ENCODE measurements around the gene OR51D1. TPM values are rescaled to one million over a fixed set of nuclear protein-coding genes. Genes with fewer than 3 reads are reported as not detected.

OR51D1 gene
- total and polyA plus RNA-seq, 7 donors = not detected

DNA sequence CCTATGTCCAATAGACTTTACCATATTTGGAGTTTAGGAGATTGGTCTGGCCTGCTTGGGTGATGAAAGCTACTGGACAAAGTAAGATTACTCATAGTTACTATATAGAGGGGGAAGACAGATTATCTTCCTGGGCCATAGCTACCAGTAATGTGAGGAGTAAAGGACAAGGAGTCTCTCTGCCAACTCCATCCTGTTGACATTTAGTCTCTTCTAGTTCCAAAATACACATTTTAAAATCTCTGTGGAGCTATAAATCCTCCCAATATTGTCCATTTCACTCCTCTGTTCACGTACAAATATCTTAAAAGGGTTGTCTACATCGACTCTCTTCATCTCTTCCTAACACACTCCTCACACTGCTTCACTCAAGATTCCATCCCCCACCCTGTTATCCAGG, 1.1 kb upstream of the OR51D1 start:
- intact Hi-C loops (cut with DNase I) = loop anchor here (1.0 to 5.0 kb wide), 2 partner anchors 190 to 371 kb away; no protein-coding TSS in a partner anchor
- WGBS, 2 donors = 56 to 82% methylated on average over 2 of the region's 2 CpGs

DNA sequence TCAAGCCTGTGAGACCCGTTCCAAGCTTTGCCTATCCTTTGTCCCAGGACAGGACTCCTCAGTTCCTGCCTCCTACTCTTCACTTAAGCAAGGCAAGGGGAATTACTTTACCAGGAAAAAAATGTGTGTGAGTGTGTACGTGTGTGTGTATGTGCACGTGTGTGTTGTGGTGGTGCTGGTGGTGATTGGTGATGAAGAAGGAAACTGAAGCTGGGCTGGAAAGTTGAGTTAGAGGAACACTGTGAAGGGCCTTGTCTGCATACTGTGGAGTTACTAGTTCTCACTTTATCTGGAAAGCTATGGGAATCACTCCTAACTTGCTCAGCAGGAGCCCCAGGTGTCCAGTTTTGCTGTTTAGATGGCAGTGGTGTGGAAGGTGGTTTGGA, 378 bp downstream of the OR51D1 start:
- Histone ChIP-seq H3K4me3 (no peak overlapping the region), H3K4me1 (peaks cover 0 to 12% (median 3%) of the 10 kb centered on the region in 4 donors), H3K9me3 (no peaks in the 10 kb centered on the region), H3K27me3 (no peaks in the 10 kb centered on the region), H3K27ac (no peak overlapping the region), H3K36me3 (no peaks in the 10 kb centered on the region)
- no peak for DNase-seq
- no peak for TF ChIP-seq POLR2A (IDR thresholded peaks at IDR 0.05)
- 87 to 91% methylated on average over 3 of the region's 3 CpGs for WGBS, 2 donors
- intact Hi-C loops (cut with DNase I) = loop anchor here (5.0 kb wide), 1 partner anchor 370 kb away; no protein-coding TSS in a partner anchor

More for the DNA sequence above, 1.1 kb upstream of the OR51D1 start:
- no peaks in the 10 kb centered on the region for H3K36me3 ChIP-seq
- no peaks in the 10 kb centered on the region for H3K9me3 ChIP-seq
- H3K4me3 ChIP-seq = no peak overlapping the region
- no peak for DNase-seq
- TF ChIP-seq POLR2AphosphoS5 (IDR thresholded peaks at IDR 0.05) (no peak), POLR2A (IDR thresholded peaks at IDR 0.05) (no peak), EP300 (IDR thresholded peaks at IDR 0.05) (no peak)
- TF ChIP-seq, protein P1, sequence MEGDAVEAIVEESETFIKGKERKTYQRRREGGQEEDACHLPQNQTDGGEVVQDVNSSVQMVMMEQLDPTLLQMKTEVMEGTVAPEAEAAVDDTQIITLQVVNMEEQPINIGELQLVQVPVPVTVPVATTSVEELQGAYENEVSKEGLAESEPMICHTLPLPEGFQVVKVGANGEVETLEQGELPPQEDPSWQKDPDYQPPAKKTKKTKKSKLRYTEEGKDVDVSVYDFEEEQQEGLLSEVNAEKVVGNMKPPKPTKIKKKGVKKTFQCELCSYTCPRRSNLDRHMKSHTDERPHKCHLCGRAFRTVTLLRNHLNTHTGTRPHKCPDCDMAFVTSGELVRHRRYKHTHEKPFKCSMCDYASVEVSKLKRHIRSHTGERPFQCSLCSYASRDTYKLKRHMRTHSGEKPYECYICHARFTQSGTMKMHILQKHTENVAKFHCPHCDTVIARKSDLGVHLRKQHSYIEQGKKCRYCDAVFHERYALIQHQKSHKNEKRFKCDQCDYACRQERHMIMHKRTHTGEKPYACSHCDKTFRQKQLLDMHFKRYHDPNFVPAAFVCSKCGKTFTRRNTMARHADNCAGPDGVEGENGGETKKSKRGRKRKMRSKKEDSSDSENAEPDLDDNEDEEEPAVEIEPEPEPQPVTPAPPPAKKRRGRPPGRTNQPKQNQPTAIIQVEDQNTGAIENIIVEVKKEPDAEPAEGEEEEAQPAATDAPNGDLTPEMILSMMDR (IDR thresholded peaks at IDR 0.05) = no peak
- no peak overlapping the region for H3K27ac ChIP-seq
- H3K4me1 ChIP-seq = peaks cover 0 to 12% (median 3%) of the 10 kb centered on the region in 4 donors
- H3K27me3 ChIP-seq = no peaks in the 10 kb centered on the region

DNA sequence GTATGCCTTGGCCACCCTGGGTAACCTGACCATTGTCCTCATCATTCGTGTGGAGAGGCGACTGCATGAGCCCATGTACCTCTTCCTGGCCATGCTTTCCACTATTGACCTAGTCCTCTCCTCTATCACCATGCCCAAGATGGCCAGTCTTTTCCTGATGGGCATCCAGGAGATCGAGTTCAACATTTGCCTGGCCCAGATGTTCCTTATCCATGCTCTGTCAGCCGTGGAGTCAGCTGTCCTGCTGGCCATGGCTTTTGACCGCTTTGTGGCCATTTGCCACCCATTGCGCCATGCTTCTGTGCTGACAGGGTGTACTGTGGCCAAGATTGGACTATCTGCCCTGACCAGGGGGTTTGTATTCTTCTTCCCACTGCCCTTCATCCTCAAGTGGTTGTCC, 2.7 kb downstream of the OR51D1 start:
- intact Hi-C loops (cut with DNase I) = loop anchor here (5.0 kb wide), 2 partner anchors 57 to 367 kb away; partner anchors contain the start of gene OR51E2
- Histone ChIP-seq H3K36me3 (no peaks in the 10 kb centered on the region), H3K9me3 (no peaks in the 10 kb centered on the region), H3K4me3 (no peak overlapping the region), H3K4me1 (peaks cover 0 to 26% (median 17%) of the 10 kb centered on the region in 4 donors), H3K27ac (no peak overlapping the region), H3K27me3 (no peaks in the 10 kb centered on the region)
- TF ChIP-seq POLR2A (IDR thresholded peaks at IDR 0.05) = no peak
- 92% methylated on average over 6 of the region's 6 CpGs for WGBS, 2 donors
- DNase-seq = no peak

DNA sequence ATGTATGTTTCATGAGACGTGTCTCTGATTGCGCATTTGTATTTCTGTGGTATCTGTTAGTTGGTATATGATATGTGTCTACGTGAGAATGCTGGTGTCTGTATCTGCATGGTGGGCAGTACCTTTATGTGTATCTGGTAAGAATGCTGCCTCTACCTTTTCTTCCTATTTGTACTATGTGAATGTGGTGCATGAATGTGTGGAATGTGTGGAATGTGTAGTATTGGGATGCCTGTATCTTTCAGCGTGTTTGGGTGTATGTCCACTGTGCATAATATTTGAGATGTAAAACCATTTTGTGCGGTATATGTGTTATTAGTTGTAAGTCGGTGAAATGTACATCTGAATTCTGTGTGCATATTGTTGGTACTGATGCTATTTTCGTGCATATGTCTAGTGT, 4.2 kb downstream of the OR51D1 start:
- TF ChIP-seq, protein P1 (IDR thresholded peaks at IDR 0.05) = no peak
- TF ChIP-seq POLR2A (IDR thresholded peaks at IDR 0.05) (no peak), POLR2AphosphoS5 (IDR thresholded peaks at IDR 0.05) (no peak)
- DNase-seq = no peak
- no peaks in the 10 kb centered on the region for H3K9me3 ChIP-seq
- no peaks in the 10 kb centered on the region for H3K36me3 ChIP-seq
- intact Hi-C loops (cut with DNase I) = loop anchor here (5.0 kb wide), 1 partner anchor 56 kb away; the partner anchor contains the start of gene OR51E2
- H3K27me3 ChIP-seq = no peaks in the 10 kb centered on the region
- no peak overlapping the region for H3K27ac ChIP-seq
- H3K4me3 ChIP-seq = no peak overlapping the region
- H3K4me1 ChIP-seq = peaks cover 0 to 42% (median 33%) of the 10 kb centered on the region in 4 donors
- 90 to 91% methylated on average over 7 of the region's 7 CpGs for WGBS, 2 donors

DNA sequence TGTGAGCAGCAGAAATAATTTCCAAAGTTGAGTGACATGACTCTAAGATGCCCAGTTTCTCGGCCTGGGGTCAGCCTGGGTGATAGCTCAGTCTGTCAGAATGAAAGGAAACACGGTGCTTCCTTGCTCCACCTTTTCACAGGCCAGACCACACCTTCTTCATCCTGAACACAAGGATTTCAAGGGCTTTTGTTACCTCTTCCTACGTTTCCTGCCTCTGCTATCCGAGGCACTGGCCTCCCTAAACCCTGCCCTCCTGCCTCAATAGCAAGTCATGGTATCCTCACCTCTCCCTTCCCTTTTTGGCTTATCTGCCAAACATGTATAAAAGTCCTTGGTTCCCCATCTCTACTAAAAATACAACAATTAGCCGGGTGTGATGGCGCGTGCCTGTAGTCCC, 4.8 kb downstream of the OR51D1 start:
- 85 to 86% methylated on average over 7 of the region's 7 CpGs for WGBS, 2 donors
- H3K9me3 ChIP-seq = no peaks in the 10 kb centered on the region
- no peaks in the 10 kb centered on the region for H3K27me3 ChIP-seq
- intact Hi-C loops (cut with DNase I) = loop anchor here (5.0 kb wide), 1 partner anchor 55 kb away; the partner anchor contains the start of gene OR51E2
- H3K4me1 ChIP-seq = peaks cover 0 to 43% (median 36%) of the 10 kb centered on the region in 4 donors
- TF ChIP-seq, protein P1 (IDR thresholded peaks at IDR 0.05) = no peak
- TF ChIP-seq EP300 (IDR thresholded peaks at IDR 0.05) = no peak
- TF ChIP-seq POLR2AphosphoS5 (IDR thresholded peaks at IDR 0.05) = no peak
- TF ChIP-seq POLR2A (IDR thresholded peaks at IDR 0.05) = no peak
- H3K27ac ChIP-seq = no peak overlapping the region
- no peak overlapping the region for H3K4me3 ChIP-seq
- no peaks in the 10 kb centered on the region for H3K36me3 ChIP-seq
- DNase-seq = no peak

DNA sequence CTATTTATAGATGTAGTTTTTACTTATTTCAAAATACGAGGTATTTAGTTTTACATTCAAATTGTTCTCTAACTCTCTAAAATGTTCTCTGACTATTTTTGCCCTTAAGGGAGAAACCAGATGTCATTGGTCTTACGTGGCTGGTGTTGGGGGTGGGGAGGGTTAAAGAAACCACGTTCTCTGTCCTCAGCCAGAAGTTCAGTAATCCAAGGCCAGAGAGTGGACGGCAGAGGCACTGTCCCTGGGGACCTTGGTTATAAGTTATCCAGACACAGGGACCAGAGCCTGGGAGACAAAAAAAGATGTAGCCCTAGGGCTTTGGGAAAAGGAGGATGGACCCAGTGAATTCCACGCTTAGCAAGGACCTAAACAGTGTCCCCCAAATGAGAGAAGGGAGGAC, 5.8 kb downstream of the OR51D1 start:
- Histone ChIP-seq H3K9me3 (no peaks in the 10 kb centered on the region), H3K27me3 (no peaks in the 10 kb centered on the region), H3K4me1 (peaks cover 0 to 48% (median 44%) of the 10 kb centered on the region in 4 donors), H3K36me3 (no peaks in the 10 kb centered on the region), H3K4me3 (no peak overlapping the region), H3K27ac (no peak overlapping the region)
- WGBS, 2 donors = 54 to 71% methylated on average over 5 of the region's 5 CpGs
- DNase-seq = no peak
- intact Hi-C loops (cut with DNase I) = loop anchor here (5.0 kb wide), 1 partner anchor 54 kb away; the partner anchor contains the start of gene OR51E2
- no peak for TF ChIP-seq POLR2AphosphoS5 (IDR thresholded peaks at IDR 0.05)
- no peak for TF ChIP-seq EP300 (IDR thresholded peaks at IDR 0.05)
- TF ChIP-seq, protein P1 (IDR thresholded peaks at IDR 0.05) = no peak
- TF ChIP-seq POLR2A (IDR thresholded peaks at IDR 0.05) = no peak

All from sigmoid colon (tissue), 7 donors.